ENCODE data around the gene C4orf36.

The C4orf36 gene

DNA sequence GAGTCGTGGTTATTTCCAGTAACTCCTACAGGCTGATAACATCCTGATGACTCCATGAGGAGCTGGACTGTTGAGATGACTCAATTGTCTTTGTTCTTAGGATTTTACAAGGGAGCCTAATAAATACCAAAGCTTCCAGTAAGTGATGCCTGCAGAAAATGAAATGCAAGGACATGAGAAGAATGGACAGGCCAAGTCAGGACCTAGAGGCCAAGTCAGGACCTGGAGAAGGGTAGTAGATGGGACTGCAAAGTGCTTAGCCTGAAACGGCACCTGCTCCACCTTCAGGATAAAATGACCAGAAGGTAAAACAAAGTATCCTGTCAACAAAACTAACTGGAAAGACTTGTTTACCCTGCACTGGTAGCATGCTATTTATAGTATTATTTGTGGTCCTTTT lies 36.6 kb downstream of the C4orf36 start:
- no peak for DNase-seq

DNA sequence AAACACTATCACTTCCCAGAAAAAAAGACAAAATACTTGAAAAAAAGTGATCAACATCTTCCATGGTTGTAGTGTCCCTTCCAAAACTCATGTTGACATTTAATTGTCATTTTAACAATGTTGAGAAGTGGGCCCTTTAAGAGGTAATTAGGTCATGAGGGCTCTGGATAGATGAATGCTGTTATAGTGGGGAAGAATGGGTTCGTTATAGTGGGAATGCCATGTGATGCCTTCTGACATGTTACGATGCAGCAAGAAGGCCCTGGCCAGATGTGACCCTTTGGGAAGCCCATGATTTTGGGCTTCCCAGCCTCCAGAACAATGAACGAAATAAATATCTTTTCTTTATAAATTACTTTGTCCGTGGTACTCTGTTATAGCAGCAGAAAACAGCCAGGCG lies 39.0 kb downstream of the C4orf36 start:
- no peak for DNase-seq

DNA sequence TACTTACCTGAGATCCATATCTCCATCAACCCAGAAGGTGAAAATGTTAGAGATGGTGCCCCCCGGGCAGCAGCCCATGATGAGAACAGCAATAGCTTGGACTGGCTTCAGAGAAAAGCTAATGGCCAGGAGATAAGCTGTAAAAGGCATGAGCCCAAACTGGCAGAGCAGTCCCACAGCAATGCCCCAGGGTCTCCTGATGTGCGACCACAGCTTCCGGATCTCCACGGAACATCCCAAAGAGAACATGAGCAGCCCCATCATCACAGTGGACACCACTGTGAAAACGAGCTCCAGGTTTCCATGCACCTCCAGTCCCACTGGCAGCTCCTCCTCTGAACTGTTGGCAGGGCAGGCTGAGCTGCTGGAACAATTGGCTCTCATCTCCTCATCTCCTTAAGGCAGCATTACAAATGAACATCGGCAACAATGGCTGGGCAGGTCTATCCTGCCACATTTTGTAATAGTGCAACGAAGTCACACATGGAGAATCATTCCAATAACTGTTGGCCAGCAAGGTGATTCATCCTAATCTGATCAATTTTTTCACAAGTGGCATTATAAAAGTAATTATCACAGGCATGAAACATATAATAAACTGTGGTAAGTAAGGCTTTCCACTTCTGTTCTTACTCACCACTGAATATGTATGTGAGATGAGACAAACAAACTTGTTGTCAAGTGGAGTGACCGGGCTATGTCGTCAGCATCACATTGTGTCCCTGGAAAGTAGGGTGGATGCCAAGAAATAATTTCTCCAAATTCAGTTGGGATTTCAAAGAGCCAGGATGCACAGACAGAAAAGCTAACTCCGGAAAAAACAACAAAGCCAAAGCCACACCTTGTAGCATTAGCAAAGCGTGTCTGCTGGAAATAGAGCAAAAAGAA lies 43.2 kb downstream of the C4orf36 start, which contains the start of gene SLC10A6:
Gene SLC10A6, minus strand, starts transcription at position 653 of the 888 bp plus-strand sequence. Its CDS starts 269 bp downstream, at position 384.
- no peak for DNase-seq

DNA sequence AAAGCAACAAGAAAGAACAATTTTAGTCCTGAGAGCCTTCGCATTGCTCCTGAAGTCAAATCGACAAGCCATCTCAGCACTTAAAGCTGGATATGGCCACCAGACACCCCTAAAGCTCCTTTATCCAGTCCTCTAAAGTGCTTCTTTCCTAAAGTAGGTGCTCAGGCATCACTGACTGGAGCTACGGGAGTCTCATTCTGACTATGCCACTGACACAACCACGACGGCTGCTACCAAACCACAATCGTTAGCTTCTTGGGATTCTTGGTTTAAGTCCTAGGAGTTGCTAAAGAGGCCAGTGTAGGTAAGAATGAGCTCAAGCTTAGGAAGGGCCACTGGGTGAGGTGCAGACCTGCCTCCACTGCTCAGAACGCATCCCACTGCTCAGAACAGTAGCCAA lies 44.1 kb downstream of the C4orf36 start:
- no peak for DNase-seq

DNA sequence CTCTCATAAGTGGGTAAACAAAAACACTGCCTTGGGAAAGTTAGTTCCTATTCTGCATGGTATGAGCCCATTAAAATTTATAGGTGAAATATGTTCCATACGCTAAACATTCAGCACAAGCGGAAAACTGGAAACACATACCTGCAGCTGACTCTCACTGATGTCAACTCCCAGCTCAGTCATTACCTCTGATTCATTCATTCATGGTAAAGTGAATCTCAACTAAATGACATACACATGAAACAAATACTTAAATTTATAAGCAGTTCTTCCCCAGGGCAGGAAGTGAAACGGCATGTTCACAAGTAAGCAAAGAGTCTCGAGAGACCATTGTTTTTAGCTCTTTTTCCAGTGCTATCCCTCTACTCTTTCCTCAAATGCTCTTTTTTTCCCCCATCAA lies 44.7 kb downstream of the C4orf36 start:
- no peak for DNase-seq

DNA sequence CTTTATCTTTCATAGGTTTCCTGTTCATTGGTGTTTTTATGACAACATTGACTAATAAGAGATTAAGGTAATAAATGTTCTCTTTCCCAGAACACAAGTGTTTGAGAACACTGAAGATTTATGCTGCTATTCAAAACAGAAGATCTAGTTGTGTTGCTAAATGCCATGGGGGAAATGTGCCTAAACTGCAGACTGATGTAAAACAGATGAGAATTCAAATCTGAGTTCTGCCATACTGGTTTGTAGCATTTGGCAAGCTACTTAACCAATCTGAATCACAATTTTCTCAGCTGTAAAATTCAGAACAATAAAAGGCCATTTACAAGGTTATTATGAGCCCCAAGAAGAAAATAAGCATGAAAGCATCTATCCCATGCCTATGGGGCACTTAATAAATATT lies 45.3 kb downstream of the C4orf36 start:
- no peak for DNase-seq

DNA sequence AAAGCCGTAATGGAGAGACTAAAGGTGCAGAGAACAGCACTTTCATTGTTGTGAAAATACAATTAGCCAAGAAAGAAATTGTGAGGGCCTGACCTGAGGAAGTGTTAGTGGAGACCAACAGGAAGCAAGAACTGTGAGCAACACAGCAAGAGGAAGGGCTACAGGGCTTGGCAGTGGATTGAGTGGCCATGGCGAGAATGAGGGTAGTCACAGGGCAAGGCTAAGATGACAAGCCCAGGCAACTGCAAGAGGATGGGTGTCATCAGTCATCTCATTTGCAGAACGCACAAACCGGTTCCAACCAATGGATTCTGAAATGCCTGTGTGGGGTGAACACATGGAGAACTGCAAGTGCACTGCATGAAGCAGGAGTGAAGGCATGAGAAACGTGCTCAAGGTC lies 46.6 kb downstream of the C4orf36 start:
- no peak for DNase-seq

DNA sequence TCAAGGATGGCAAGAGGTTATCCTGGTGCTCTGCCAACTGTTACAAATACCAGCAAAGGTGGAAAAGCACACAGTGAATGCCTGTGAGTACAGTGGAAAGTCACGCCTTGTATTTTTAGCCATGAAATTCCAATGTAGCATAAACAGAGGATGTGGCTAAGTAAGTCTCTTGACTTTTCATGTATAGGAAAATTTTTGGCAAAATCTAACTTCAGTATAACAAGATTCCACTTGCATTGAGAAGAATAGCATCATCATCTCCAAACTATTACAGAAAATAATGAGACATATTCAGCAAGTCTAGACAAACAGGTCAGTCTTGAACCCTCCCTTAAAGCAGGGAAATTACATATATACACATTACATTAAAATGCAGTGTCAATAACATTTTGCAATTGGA lies 50.9 kb downstream of the C4orf36 start:
- DNase-seq: no peak

DNA sequence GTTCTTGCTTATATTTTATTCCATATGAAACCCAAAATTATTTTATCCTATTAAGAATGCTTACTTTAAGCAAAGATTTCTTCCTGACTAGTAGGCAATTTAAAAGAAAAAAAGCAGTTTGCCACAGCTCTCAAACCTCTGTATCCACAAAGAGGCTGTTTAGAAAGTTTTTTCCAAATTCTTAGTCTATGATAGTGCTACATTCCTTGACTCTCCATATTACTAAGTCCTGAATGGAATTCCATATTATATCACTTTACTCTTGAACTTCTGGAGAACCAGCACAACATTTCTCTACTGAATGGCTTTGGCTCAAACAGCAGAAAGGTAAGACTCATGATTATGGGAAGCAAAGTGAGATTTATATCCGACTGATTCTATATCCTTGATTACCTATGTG lies 51.4 kb downstream of the C4orf36 start:
- DNase-seq: no peak

DNA sequence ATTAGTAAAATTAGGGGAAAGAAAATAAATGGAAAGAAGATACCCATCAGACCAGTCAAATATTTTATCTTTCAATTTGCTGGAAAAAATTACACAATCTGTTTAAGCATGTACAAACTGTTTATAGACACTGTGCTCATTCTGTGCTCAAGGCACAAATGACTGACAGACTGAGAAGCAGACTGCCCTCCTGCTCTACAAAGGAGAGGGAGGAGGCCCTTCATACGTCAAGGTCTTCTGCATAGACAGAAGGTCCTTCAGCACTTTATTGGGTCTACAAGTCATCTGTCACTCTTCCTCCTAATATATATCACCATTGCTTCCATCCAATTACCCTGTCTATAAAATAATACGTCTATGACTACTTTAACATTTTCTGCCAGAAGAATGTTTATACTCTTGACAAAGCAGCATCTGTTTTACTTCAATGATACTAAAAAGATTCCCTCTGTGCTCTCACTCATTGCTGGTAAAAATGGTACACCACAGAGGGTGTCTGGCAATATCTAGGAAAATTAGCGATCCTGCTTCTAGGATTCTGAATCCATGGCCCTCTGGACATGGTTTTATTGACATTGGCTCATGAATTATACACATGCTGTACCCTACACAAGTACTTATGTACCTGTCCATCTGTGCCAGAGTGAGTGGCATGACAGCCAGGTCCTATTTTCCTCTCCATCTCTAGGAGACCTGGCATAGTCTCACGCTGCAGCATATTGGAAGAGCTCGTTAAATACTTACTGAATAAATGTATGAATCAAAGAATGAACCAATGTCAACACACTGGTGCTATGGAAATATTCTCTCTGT lies 54.3 kb downstream of the C4orf36 start:
- DNase-seq: no peak

DNA sequence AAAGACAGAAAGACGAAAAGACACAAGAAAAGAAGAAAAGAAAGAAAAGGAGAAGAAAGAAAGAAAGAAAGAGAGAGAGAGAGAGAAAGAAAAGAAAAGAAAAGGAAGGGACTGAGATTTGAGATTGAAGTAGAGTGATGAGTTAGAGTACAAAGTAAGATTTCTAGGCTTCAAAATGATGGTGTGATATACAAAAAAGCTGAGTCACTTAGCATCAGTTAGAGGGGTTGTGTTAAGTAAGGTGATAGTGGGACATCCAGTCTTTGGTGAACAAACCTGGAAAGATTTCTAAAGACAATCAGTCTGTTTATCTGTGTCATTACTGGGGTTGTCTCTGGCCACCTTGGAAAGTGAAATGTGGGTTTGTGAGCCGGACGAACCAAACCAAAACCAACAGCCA lies 56.5 kb downstream of the C4orf36 start:
- no peak for DNase-seq

DNA sequence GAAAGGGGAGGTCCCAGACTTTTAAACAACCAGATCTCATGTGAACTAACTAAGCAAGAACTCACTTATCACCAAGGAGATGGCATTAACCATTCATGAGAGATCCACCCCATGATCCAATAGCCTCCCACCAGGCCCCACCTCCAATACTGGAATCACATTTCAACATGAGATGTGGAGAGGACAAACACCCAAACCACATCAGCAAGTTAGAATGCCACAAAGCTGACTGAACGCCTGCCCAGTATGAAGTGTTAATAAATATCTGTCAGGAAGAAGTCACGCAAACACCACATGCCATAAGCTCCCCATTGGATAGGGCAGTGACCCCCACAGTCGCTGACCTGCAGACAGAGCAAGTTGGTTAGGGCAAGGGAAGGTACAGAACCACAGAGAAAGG lies 57.3 kb downstream of the C4orf36 start:
- DNase-seq: no peak

DNA sequence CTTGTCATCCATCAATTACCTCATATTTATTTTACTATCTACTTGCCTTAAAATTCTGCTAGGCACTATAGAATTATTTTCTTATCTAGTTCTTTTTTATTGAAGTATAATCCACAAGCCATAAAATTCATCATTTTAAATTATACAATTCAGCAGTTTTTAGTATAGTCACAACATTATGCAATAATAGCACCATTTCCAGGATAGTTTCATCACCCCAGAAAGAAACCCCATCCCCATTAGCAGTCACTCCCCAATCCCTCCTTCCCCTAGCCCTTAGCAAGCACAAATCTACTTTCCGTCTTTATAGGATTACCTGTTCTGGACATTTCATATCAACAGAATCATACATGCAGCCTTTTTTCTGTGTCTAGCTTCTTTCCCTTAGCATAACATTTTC lies 58.6 kb downstream of the C4orf36 start:
- DNase-seq: no peak

DNA sequence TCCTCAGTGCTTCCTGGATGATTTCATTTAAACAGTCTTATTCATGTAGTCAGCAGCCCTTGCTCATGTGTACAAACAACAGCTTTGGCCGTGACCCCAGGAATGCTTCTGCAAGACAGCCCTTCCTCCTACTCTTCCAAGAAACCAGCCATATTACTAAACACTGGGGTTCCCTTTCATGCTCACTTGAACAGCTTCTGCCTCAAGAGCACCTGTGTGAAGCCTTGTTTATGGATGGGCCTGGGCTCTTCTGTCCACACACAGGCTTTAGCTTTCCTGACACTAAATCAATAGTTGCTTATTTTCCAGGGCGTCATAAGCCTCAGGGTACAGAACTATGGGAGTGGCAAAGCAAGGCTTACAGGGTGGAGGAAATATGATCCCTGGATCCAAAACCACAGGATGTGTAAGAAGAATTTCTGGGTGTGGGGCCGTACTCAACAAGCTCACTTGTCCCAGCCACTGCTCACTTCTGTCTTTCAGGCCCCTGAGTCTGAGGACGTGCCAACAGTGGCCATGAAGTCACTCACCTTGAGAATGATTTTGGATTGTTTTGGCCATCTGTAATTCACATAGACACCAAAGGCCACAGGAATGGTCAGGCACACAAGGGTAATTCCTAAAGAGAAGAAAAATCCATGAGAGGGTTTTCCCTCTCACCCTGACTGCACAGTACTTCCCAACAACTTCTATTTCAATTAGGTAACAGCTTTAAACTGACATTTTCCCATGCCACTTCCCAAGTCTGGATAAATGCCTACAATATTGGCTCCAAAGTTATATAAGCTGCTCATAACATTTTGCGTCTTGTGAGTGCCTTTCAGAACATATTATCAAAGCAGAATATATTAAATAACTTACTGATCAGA lies 60.7 kb downstream of the C4orf36 start:
- DNase-seq: no peak

Data from central memory CD4-positive, alpha-beta T cell (primary cell).